HG02623 (cell line): Measurements from ENCODE around the gene TLR1.
"Not testable (repeated sequence)": the region's sequence is repeated elsewhere in the genome, so short reads cannot be mapped to it uniquely, and the experiment has no call there.

Experiments used
- ATAC-seq: cut with Tn5 transposase; IDR thresholded peaks from one replicate; pipeline ENCODE4 v1.9.1; 2021; ENCODE audit warnings: moderate library complexity; ENCODE audit not compliant: unreplicated experiment

TLR1 gene

GRCh38 chr4:38811297-38811696 is 6.7 kb upstream of the TLR1 start:
- no peak for ATAC-seq

DNA sequence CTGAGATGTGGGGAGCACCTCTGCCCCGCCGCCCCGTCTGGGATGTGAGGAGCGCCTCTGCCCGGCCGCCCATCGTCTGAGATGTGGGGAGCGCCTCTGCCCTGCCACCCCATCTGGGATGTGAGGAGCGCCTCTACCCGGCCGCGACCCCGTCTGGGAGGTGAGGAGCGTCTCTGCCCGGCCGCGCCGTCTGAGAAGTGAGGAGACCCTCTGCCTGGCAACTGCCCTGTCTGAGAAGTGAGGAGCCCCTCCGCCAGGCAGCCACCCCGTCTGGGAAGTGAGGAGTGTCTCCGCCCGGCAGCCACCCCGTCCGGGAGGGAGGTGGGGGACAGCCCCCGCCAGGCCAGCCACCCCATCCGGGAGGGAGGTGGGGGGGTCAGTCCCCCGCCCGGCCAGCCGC is 2.9 kb upstream of the TLR1 start:
- ATAC-seq = not testable (repeated sequence)

GRCh38 chr4:38806251-38806650 is 1.7 kb upstream of the TLR1 start:
- ATAC-seq = not testable (repeated sequence)

DNA sequence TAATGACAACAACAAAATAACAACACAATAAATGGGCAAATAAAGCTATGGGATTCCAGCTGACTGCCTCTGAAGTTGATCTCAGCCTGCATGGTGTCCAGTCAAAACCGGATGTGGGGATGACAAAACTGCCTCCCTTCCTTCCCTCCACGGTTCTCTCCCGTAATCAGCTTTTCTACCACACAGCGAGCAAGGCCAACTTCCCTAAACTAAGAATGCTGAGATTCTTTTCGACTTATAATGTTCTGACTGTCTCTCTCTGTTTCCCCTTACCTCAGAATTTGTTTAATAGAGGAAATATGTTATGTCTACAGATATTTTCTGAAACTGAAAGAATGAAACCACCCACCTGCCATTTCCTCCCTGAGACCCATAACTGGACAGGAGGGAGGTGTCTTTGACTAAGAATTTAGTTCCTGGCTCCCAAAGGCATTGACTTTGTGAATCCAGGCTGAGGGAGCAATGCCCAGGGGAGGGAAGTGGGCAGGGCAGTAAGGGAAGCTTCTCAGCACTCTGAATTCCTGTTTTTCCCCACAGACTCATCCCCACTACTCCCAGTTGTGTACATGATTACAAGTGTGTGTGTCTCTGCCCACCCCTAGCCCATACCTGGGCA is 1.0 kb upstream of the TLR1 start:
- ATAC-seq = peak; percentile 73

- peak; percentile 62 for ATAC-seq
Measured at GRCh38 chr4:38803833-38804653, 548 bp downstream of the TLR1 start.

GRCh38 chr4:38802561-38803355 is 1.8 kb downstream of the TLR1 start:
- no peak for ATAC-seq

DNA sequence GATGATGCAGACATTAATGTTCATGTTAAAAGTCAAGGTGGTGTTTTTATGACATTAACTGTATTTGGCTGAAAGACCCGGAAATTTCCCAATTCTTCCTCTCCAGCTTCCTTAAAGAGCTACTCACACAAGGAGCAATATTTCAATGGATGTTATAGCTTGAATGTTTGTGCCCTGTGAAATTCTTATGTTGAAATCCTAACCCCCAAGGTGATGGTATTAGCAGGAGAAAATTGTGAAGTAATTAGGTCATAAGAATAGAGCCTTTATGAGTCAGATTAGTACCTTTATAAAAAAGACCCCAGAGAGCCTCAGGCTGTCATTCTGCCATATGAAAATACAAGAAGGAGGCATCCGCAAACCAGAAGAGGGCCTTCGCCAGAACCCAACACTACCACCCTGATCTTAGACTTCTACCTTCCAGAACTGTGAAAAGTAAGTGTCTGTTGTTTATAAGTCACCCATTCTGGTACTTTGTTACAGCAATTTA is 3.6 kb downstream of the TLR1 start:
- ATAC-seq = no peak

DNA sequence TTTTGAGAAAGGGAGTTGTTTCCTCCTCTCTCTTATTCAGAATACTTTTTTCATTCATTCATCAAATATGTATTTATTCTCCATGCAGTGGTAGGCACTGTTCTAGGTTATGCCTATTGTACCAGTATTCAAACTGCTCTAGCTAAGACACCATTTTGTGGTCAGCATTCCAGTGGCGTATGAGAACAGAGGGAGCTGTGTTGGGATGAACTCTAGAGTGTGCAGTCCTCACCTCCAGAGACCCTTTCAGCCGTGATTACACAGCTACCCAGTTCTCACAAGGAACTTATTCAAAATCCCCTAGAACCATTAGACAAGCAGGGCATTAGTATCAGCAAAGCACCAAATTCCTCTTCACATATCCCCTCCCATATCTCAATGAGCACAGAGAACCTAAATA is 4.2 kb downstream of the TLR1 start:
- no peak for ATAC-seq

DNA sequence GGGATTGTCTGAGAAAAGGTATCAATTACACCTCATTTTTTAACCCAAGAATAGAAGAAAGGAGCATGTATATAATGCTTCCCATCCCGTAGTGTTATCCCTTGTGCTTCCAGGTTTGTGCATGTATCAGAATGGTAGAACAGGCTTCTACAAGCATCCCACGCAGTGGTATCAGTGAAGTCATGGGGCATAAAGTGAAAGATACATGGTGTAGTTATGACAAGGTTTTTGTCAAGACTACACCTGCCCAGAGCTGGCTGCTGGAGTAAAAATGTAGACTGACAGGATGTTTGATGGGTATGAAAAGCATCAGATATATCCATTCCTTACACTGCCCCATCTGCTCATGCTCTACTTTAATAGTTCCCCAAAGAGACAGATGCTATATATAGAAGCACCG is 9.5 kb downstream of the TLR1 start:
- ATAC-seq = no peak

DNA sequence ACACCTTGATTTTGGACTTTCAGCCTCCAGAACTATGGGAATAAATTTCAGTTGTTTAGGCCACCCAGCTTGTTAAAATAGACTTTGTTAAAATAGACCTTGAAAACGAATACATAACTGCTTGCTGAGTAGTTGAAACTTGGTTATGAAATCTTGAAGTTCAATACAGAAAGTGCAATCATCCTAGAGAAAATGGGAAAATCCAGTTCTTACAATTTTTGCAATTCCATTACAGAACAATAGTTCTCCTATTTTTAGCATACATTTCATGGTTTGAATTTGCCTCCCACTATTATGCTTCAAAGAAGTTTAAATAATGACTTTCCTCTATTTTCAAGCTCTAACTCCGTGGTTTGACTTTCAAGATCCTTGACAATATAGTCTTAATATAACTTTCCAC is 10.5 kb downstream of the TLR1 start:
- ATAC-seq = no peak

DNA sequence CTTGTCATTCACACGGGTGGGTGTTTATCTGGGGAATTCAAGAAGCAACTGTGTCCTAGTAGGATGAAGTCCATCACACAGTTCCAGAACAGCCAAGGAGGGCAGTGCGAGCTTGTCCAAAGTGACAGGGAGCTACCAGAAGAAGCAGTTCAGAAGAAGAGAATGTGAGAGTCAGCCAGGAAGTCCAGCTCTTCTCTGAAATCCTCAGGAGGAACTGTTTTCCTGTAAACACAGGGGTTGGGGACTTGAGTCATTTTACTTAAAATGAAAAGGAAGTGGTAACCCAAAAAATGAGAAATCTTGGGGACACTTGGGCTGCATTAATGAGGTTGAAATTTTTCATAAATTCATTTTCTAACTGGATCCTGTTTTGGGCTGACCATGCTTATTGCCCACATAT is 13.6 kb downstream of the TLR1 start:
- no peak for ATAC-seq

GRCh38 chr4:38788317-38788716 is 16.3 kb downstream of the TLR1 start:
- no peak for ATAC-seq

GRCh38 chr4:38787693-38788092 is 16.9 kb downstream of the TLR1 start:
- ATAC-seq = no peak

DNA sequence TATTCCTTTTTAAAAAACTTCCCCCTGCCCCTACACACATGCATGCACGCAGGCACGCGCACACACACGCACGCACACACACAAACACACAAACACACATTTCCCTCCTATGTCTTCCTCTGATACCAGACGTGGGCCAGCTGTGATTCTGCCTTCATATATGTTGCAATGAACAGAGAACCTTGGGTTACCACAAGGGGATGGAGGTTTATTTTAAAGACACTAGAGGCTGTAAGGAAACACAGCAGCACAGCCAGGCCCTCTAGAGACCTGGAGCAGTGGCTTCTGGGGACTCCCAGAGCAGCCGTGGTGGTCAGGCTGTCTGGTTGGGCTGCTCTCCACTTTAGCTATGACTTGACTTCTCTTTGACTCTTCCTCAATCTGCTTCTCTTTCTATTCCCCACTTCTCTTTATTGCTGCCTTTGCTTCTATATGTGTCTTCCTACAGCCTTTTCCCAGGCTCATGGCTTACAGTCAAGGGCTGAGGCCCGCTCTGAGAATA is 18.6 kb downstream of the TLR1 start:
- ATAC-seq = peak; percentile 63

GRCh38 chr4:38785041-38785790 is 19.4 kb downstream of the TLR1 start:
- ATAC-seq = no peak

- no peak for ATAC-seq
Measured at GRCh38 chr4:38784141-38784540, 20.4 kb downstream of the TLR1 start.

- ATAC-seq = no peak
Measured at GRCh38 chr4:38783109-38783460, 21.5 kb downstream of the TLR1 start.

GRCh38 chr4:38782452-38783108 is 22.0 kb downstream of the TLR1 start, which contains the start of gene TLR10:
Gene TLR10, minus strand, starts transcription at chr4:38782990. Its CDS starts 7,400 bp downstream, at chr4:38775590.
- peak; percentile 54 for ATAC-seq

DNA sequence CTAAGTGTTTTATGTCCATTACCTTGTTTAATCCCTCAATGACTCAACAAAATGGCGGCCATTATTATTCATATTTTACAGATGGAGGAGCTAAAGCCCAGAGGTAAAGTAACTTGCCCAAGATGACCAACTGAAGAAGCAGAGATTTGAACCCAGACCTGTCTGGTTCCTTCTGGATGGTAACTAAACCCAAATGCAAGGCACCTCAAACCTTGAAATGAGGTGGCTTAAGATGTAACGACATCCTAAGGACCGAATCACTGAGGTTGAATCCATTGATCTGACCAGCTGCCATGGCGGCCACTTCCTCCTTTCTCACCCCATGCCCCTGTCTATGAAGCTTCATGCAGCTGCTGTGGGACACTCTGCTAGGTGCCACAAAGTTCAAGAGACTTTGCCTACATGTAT is 22.7 kb downstream of the TLR1 start:
- no peak for ATAC-seq

GRCh38 chr4:38780833-38781484 is 23.6 kb downstream of the TLR1 start:
- no peak for ATAC-seq
